GM10248 (cell line): Measurements from ENCODE around the gene SLC16A13.

Experiments
- CTCF ChIA-PET: fragments of 300-600 bp; sonication (Branson Sonifier 250); formaldehyde crosslinking; extraction: SDS; loops from one replicate; lab custom pipeline; 2021; ENCODE audit warnings: antibody characterized with exemption; lab: Yijun Ruan, JAX
- POLR2A ChIA-PET: fragments of 350-650 bp; sonication (Branson Sonifier 250); formaldehyde crosslinking; extraction: SDS; loops from one replicate; lab custom pipeline; 2020; ENCODE audit warnings: antibody characterized with exemption; lab: Yijun Ruan, JAX
- DNase-seq: peaks from one replicate; pipeline ENCODE4 v3.0.0; 2012; ENCODE audit errors: extremely low spot score
- CTCF ChIP-seq: IDR thresholded peaks from 2 replicates; pipeline ENCODE4 v1.5.1; 2012; ENCODE audit warnings: mild to moderate bottlenecking, low read depth; ENCODE audit errors: extremely low read depth, missing control alignments, control extremely low read depth

The SLC16A13 gene

GRCh38 chr17:7038025-7038862 lies 2.4 kb downstream of the SLC16A13 start:
- DNase-seq, result no peak
- ChIA-PET CTCF (interaction anchor here (1.0 to 3.4 kb wide), 6 partner anchors 7 to 95 kb away, joined by 3 to 26 read pairs (median 4); no protein-coding TSS in a partner anchor), POLR2A (no interaction called here)
- TF ChIP-seq CTCF, result peak; percentile 18

GRCh38 chr17:7039832-7040231 lies 4.0 kb downstream of the SLC16A13 start:
- POLR2A ChIA-PET, result no interaction called here
- no peak for TF ChIP-seq CTCF
- DNase-seq, result no peak
- CTCF ChIA-PET, result interaction anchor here (1.3 to 5.1 kb wide), 3 partner anchors 12 to 18 kb away, joined by 3 to 18 read pairs (median 5); partner anchors contain the start of gene BCL6B

- no peak for TF ChIP-seq CTCF
- ChIA-PET CTCF (interaction anchor here (0.8 to 5.1 kb wide), 6 partner anchors 10 to 100 kb away, joined by 3 to 18 read pairs (median 4); no protein-coding TSS in a partner anchor), POLR2A (no interaction called here)
- DNase-seq, result peak; percentile 47
These were observed 6.0 kb downstream of the SLC16A13 start for GRCh38 chr17:7041607-7042500.

GRCh38 chr17:7042501-7043181 lies 6.8 kb downstream of the SLC16A13 start:
- CTCF ChIA-PET, result interaction anchor here (0.8 to 5.1 kb wide), 4 partner anchors 9 to 98 kb away, joined by 3 to 18 read pairs (median 4); no protein-coding TSS in a partner anchor
- POLR2A ChIA-PET, result interaction anchor here (0.6 kb wide), 1 partner anchor 92 kb away, joined by 3 read pairs; no protein-coding TSS in a partner anchor
- DNase-seq, result peak; percentile 64
- TF ChIP-seq CTCF, result no peak

- ChIA-PET POLR2A (no interaction called here), CTCF (interaction anchor here (0.9 to 5.1 kb wide), 6 partner anchors 8 to 200 kb away, joined by 3 to 80 read pairs (median 11); no protein-coding TSS in a partner anchor)
- no peak for DNase-seq
- TF ChIP-seq CTCF, result no peak
These were observed 7.3 kb downstream of the SLC16A13 start for GRCh38 chr17:7043182-7043496.
